NT2/D1 (cell line): Measurements from ENCODE around the gene PCAT6.

Experiments used
- YY1 ChIP-seq: IDR thresholded peaks from 2 replicates; pipeline ENCODE4 v1.6.1; 2011; ENCODE audit not compliant: insufficient read length, insufficient read depth
- ZNF274 ChIP-seq: IDR thresholded peaks from 2 replicates; pipeline ENCODE4 v1.6.1; 2011; ENCODE audit warnings: mild to moderate bottlenecking, low read depth, low read length

DNA sequence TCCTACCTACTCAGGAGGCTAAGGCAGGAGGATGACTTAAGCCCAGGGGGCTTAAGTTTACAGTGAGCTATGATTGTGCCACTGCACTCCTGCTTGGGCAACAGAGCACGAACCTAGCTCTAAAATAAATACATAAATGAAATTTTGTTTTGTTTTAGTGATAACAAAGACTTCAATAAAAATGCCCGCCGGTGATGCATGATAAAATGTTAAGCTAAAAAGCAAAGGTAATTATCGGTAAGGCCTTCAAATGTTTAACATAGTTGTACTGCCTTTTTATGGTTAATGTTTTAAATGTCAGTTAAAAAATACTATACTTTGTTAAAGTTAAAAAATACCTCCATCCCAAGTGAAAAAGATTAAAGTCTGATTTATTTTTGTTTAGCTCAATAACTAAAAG lies 29.6 kb upstream of the PCAT6 start:
- TF ChIP-seq YY1 = no peak
- no peak for TF ChIP-seq ZNF274
